ENCODE data around the gene MGARP. TPM values are rescaled to one million over a fixed set of nuclear protein-coding genes. Genes with fewer than 3 reads are reported as not detected.
A peak's percentile ranks its signal among the peaks of the same experiment; 100 is the strongest.

Gene MGARP
- total RNA-seq, 1 donor from 2014 or later: 0.76 TPM

- no peak for DNase-seq (ENCODE audit: low spot score in 2 of 2, unreplicated experiment in 2 of 2)
- TF ChIP-seq, protein P1, sequence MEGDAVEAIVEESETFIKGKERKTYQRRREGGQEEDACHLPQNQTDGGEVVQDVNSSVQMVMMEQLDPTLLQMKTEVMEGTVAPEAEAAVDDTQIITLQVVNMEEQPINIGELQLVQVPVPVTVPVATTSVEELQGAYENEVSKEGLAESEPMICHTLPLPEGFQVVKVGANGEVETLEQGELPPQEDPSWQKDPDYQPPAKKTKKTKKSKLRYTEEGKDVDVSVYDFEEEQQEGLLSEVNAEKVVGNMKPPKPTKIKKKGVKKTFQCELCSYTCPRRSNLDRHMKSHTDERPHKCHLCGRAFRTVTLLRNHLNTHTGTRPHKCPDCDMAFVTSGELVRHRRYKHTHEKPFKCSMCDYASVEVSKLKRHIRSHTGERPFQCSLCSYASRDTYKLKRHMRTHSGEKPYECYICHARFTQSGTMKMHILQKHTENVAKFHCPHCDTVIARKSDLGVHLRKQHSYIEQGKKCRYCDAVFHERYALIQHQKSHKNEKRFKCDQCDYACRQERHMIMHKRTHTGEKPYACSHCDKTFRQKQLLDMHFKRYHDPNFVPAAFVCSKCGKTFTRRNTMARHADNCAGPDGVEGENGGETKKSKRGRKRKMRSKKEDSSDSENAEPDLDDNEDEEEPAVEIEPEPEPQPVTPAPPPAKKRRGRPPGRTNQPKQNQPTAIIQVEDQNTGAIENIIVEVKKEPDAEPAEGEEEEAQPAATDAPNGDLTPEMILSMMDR (IDR thresholded peaks at IDR 0.05; ENCODE audit: unreplicated experiment): no peak
- Mint-ChIP-seq H3K27me3 (ENCODE audit: low read depth) (no peaks in the 10 kb centered on the region), H3K4me3 (no peak overlapping the region), H3K9me3 (no peaks in the 10 kb centered on the region), H3K36me3 (no peaks in the 10 kb centered on the region), H3K27ac (no peak overlapping the region), H3K4me1 (no peaks in the 10 kb centered on the region)
Measured at GRCh38 chr4:139247241-139247640, 32.8 kb downstream of the MGARP start.

- H3K4me3 Mint-ChIP-seq: no peak overlapping the region
- DNase-seq (ENCODE audit: low spot score in 2 of 2, unreplicated experiment in 2 of 2): no peak
- no peaks in the 10 kb centered on the region for H3K27me3 Mint-ChIP-seq (ENCODE audit: low read depth)
- peaks cover 1% of the 10 kb centered on the region for H3K36me3 Mint-ChIP-seq
- TF ChIP-seq, protein P1 (IDR thresholded peaks at IDR 0.05; ENCODE audit: unreplicated experiment): no peak
- H3K9me3 Mint-ChIP-seq: peaks cover 7% of the 10 kb centered on the region
- H3K4me1 Mint-ChIP-seq: no peaks in the 10 kb centered on the region
- no peak overlapping the region for H3K27ac Mint-ChIP-seq
Measured at GRCh38 chr4:139246166-139246565, 33.9 kb downstream of the MGARP start.

DNA sequence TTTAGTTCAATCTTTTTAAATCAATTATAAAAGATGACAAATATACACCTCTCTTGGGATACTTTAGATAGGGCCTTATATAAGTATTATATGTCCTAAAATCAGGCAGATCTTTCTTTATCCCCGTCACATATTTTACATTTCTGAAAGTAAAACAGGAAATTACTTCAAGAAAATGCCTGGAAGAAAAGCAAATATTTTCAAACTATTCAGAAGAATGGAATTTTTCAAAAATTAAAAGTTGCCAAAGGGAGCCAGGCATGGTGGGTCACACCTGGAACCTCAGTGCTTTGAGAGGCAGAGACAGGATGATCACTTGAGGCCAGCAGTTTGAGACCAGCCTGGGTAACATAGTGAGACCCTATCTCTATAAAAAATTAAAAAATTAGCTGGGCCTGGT, 34.4 kb downstream of the MGARP start:
- Mint-ChIP-seq H3K27me3 (ENCODE audit: low read depth) (no peaks in the 10 kb centered on the region), H3K4me3 (no peak overlapping the region), H3K36me3 (peaks cover 1% of the 10 kb centered on the region), H3K4me1 (no peaks in the 10 kb centered on the region), H3K9me3 (peaks cover 7% of the 10 kb centered on the region), H3K27ac (peak overlapping the region; percentile 39)
- no peak for DNase-seq (ENCODE audit: low spot score in 2 of 2, unreplicated experiment in 2 of 2)
- TF ChIP-seq, protein P1 (IDR thresholded peaks at IDR 0.05; ENCODE audit: unreplicated experiment): no peak

GRCh38 chr4:139243448-139244365, 36.3 kb downstream of the MGARP start:
- TF ChIP-seq, protein P1 (IDR thresholded peaks at IDR 0.05; ENCODE audit: unreplicated experiment): no peak
- Mint-ChIP-seq H3K9me3 (peaks cover 16% of the 10 kb centered on the region), H3K27me3 (ENCODE audit: low read depth) (no peaks in the 10 kb centered on the region), H3K4me3 (no peak overlapping the region), H3K36me3 (peaks cover 1% of the 10 kb centered on the region), H3K4me1 (no peaks in the 10 kb centered on the region), H3K27ac (peak overlapping the region; percentile 47)
- no peak for DNase-seq (ENCODE audit: low spot score in 2 of 2, unreplicated experiment in 2 of 2)

DNA sequence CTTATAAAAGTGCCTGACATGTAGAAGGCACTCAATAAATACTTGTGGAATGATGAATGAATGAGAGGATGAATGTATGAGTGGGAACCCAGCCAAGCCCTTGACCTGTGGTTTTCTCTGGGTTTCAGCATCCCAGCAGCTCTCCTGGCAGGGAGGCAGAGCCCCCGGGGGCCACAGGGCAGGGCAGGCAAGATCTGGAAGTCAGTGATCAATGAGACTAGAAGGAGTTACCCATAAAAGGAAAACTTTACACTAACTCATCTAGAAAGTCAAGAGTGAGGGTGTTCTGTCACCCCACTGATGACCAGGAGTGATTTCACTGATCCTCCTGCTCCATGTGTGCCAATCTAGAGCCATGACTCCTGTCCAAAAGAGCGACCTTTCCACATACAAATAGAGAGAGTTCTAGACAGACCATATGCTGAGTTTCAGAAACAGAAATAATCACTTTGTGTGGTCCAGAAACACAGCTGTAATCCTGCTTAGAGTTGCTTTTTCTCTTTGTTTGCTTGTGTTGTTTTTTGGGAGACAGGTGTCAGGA, 37.4 kb downstream of the MGARP start:
- H3K9me3 Mint-ChIP-seq: peaks cover 17% of the 10 kb centered on the region
- H3K4me1 Mint-ChIP-seq: no peaks in the 10 kb centered on the region
- no peaks in the 10 kb centered on the region for H3K27me3 Mint-ChIP-seq (ENCODE audit: low read depth)
- H3K36me3 Mint-ChIP-seq: peaks cover 1% of the 10 kb centered on the region
- TF ChIP-seq, protein P1 (IDR thresholded peaks at IDR 0.05; ENCODE audit: unreplicated experiment): no peak
- peak overlapping the region; percentile 60 for H3K27ac Mint-ChIP-seq
- no peak for DNase-seq (ENCODE audit: low spot score in 2 of 2, unreplicated experiment in 2 of 2)
- no peak overlapping the region for H3K4me3 Mint-ChIP-seq
